ENCODE results near the gene ATP10D. TPM values are rescaled to one million over a fixed set of nuclear protein-coding genes. Genes with fewer than 3 reads are reported as not detected.

ATP10D gene
- total RNA-seq, 1 experiment from 2014 or later: 44.5 TPM

GRCh38 chr4:47579235-47579634 is 94.2 kb downstream of the ATP10D start:
- no peak for DNase-seq (ENCODE audit: low read depth)

GRCh38 chr4:47590325-47590724 is 105.2 kb downstream of the ATP10D start:
- DNase-seq (ENCODE audit: low read depth): no peak

DNA sequence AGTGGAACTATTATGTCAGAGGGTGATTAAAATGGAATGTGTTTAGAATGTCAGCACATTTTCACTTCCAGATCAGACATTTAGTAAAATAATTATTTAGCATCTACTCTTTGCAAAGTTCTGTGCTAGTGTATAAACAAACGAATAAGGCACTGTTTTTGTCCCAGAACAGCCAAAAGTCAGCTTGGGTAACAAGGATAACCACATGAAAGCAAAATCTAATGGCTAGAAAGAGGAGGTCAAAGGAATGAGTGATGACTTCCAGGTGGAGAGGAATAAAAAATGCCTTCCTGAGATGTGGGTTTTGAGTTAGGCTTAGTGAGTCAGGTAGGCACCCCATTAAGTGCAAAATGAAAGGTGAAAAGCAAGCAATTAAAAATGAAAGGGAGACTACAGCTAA is 112.6 kb downstream of the ATP10D start:
- DNase-seq (ENCODE audit: low read depth): peak; percentile 16

- DNase-seq (ENCODE audit: low read depth): peak; percentile 2
Measured at GRCh38 chr4:47598320-47598719, 113.2 kb downstream of the ATP10D start.

GRCh38 chr4:47598896-47599295 is 113.8 kb downstream of the ATP10D start:
- DNase-seq (ENCODE audit: low read depth): no peak

GRCh38 chr4:47606482-47606881 is 121.4 kb downstream of the ATP10D start:
- no peak for DNase-seq (ENCODE audit: low read depth)

GRCh38 chr4:47612116-47613023 is 127.3 kb downstream of the ATP10D start:
- peak; percentile 45 for DNase-seq (ENCODE audit: low read depth)

DNA sequence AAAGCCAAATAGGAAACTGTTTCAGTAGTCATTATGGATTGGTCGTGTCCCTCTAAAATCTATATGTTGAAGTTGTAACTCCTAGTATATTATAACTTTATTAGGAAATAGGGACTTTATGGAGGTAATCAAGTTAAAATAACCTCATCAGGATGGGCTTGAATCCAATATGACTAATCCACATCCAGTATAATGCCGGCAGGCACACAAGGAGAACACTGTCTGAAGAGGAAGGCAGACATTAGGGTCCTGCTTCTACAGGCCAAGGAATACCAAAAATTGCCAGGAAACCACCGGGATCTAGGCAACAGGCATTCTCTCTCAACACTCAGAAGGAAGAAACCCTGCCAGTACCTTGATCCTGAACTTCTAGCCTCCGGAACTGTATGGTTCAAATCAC is 130.3 kb downstream of the ATP10D start:
- DNase-seq (ENCODE audit: low read depth): peak; percentile 54

GRCh38 chr4:47617607-47618006 is 132.5 kb downstream of the ATP10D start:
- no peak for DNase-seq (ENCODE audit: low read depth)

- no peak for DNase-seq (ENCODE audit: low read depth)
Measured at GRCh38 chr4:47619691-47620090, 134.6 kb downstream of the ATP10D start.

GRCh38 chr4:47621181-47621580 is 136.1 kb downstream of the ATP10D start:
- DNase-seq (ENCODE audit: low read depth): no peak

DNA sequence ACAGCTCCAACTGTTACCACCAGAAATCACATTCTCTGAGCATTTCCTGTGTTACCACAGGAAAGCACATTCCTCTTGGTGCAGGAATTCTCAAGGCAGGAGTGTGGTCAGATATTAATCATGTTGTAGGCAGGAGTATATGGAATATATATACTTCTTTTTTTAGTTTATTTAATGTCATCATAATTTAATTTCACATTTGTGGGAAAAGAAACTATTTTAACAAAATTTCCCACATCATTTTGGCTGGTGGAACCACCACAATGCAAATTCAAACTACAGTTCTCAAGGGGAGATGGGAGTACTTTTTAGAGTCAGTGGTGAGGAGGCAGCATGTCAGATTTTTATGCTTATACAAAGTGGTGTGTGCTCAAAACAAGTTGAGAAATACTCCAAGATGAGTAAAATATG is 139.0 kb downstream of the ATP10D start:
- peak; percentile 55 for DNase-seq (ENCODE audit: low read depth)

GRCh38 chr4:47631161-47631560 is 146.1 kb downstream of the ATP10D start:
- DNase-seq (ENCODE audit: low read depth): no peak

DNA sequence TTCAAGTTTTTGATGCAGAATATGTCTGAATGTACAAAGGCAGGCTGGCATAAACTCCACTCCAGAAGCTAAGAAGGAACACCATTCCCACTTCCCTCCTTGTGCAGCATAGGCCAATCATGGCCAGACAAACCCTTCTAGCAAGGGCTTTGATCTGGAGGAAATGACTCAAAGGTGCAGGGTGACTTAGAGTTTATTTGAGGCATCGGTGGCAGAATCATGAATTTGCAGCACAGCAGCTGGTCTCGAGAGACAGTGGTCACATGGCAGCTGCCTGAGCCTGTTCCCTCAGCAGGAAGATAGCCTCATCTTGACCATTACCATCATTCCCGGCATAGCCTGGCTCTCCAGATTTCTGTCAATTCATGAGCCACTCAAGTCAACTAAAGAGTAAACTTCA is 154.5 kb downstream of the ATP10D start:
- DNase-seq (ENCODE audit: low read depth): peak; percentile 38

- DNase-seq (ENCODE audit: low read depth): peak; percentile 3
Measured at GRCh38 chr4:47640911-47641310, 155.8 kb downstream of the ATP10D start.

DNA sequence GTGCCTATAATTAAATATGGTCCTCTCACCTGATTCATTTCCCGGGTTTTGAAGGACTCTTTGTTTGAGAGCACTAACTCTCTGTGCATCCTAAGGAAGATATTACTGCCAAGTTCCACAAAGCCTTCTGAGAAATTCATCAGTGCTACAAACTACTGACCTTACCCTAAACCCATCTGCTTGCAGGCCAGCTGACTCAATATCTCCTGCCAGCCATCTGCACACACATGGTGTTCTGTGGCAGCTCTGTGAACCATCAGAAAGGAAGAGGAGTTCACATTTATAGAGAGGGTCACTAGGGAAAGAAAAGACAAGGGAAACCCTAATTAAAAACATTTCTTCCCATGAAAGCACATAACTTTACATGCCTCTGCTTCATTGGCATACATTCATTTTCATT is 156.7 kb downstream of the ATP10D start:
- DNase-seq (ENCODE audit: low read depth): no peak

DNA sequence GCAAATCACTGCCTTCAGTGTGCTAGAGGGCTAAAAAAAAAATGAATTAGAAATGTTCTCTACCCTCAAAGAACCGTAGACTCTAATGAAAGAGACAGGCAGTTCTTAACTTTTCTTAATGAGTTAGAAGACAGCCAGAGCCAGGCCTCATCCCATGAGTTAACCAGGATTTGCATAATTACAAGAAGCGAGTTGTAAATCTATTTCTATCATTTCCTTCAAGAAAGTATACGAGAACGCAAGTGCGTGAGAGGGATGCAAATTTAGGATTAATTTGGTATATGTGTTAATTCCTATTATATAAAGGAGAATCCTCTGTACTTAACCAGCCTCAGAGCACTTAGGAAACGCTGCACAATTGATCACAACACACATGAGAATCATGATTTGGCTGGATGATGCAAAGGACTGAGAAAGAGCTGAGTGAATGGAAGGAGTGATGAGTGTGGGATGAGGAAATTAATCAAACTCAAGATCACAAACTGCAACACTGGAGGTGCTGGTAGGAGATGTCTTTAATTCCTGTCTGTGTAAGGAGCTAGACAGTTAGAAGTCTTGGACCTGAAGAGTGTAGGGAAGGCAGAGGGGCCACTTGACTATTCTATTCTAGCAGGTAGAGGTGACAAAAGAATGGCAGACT is 157.2 kb downstream of the ATP10D start:
- DNase-seq (ENCODE audit: low read depth): no peak

Other genes starting within 250 kb of the ATP10D start
- 44.7 and 49.6 TPM in 2 replicates for gene COMMD8, start 21.6 kb upstream of the ATP10D start, total RNA-seq (2014; rRNA removed; shearing (Covaris generic))